ENCODE measurements around the gene ADAT3.

DNA sequence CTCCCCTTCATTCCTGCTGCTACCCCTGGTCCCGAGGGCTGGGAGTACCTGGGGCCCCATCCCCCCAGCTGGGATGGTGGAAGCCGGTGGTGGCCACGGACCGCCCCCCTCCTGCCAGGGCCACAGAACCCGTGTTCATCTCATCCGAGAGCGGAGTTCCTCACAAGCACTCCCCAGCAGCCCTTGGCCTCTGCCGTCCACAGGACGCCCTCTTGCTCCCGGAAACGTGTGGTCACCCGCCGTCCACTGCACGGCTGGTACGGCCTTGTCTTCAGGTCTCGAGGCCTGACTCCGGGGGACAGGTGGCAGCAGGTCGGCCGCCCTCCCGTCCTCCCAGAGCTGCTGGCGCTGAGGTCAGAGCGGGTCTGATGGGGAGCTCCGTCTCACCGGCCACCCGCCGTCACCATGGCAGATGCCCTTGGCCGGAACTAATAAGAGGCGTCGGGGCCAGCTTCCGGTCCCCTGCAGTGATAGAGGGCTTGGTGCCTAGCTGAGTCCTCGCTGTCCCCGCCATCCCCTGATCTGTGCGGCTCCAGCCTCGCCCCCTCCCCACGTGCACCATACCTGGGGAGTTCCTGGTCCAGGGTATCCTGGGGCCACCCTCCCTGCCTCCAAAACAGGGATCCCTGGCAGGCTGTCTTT lies 19.2 kb downstream of the ADAT3 start:
- TF ChIP-seq POLR2A (IDR thresholded peaks at IDR 0.05): no peak
- TF ChIP-seq, protein P1, sequence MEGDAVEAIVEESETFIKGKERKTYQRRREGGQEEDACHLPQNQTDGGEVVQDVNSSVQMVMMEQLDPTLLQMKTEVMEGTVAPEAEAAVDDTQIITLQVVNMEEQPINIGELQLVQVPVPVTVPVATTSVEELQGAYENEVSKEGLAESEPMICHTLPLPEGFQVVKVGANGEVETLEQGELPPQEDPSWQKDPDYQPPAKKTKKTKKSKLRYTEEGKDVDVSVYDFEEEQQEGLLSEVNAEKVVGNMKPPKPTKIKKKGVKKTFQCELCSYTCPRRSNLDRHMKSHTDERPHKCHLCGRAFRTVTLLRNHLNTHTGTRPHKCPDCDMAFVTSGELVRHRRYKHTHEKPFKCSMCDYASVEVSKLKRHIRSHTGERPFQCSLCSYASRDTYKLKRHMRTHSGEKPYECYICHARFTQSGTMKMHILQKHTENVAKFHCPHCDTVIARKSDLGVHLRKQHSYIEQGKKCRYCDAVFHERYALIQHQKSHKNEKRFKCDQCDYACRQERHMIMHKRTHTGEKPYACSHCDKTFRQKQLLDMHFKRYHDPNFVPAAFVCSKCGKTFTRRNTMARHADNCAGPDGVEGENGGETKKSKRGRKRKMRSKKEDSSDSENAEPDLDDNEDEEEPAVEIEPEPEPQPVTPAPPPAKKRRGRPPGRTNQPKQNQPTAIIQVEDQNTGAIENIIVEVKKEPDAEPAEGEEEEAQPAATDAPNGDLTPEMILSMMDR (IDR thresholded peaks at IDR 0.05): no peak

All from uterus (tissue), 2 donors.